WTC11 (cell line): Measurements from ENCODE around the gene NOM1. TPM values are rescaled to one million over a fixed set of nuclear protein-coding genes. Genes with fewer than 3 reads are reported as not detected.
A peak's percentile ranks its signal among the peaks of the same experiment; 100 is the strongest.

Experiments
- ATAC-seq: fragments of 200-7000 bp; cut with Tn5 transposase; 2 replicates; pipeline ENCODE4 v1.10.0; 2021; ENCODE audit warnings: mild to moderate bottlenecking, moderate library complexity
- CTCF ChIA-PET: fragments of 300-600 bp; sonication (Branson Sonifier 250); formaldehyde crosslinking; loops from one replicate; lab custom pipeline; 2021; ENCODE audit warnings: antibody characterized with exemption; lab: Charles Lee
- POLR2A ChIA-PET: fragments of 350-600 bp; sonication (Branson Sonifier 250); formaldehyde crosslinking; loops from one replicate; lab custom pipeline; 2021; ENCODE audit warnings: antibody characterized with exemption; lab: Charles Lee
- DNase-seq: peaks from one replicate; pipeline ENCODE4 v3.0.0; 2021; ENCODE audit warnings: low spot score
- H3K27ac Mint-ChIP-seq: 2 replicates; pipeline ENCODE4 v1.8.0; 2021; ENCODE audit warnings: mixed read lengths
- H3K27me3 Mint-ChIP-seq: 2 replicates; pipeline ENCODE4 v1.8.0; 2021; ENCODE audit warnings: low read depth, mild to moderate bottlenecking, moderate library complexity, mixed read lengths
- H3K36me3 Mint-ChIP-seq: 2 replicates; pipeline ENCODE4 v1.8.0; 2021; ENCODE audit warnings: mixed read lengths
- H3K4me1 Mint-ChIP-seq: 2 replicates; pipeline ENCODE4 v1.8.0; 2022; ENCODE audit warnings: mixed read lengths
- H3K4me3 Mint-ChIP-seq: 2 replicates; pipeline ENCODE4 v1.8.0; 2021; ENCODE audit warnings: mild to moderate bottlenecking, moderate library complexity, mixed read lengths
- H3K9me3 Mint-ChIP-seq: 2 replicates; pipeline ENCODE4 v1.8.0; 2021; ENCODE audit warnings: mixed read lengths
- ARID4B ChIP-seq: sonication (generic); formaldehyde crosslinking; IDR thresholded peaks from 2 replicates; pipeline ENCODE4 v1.8.0; 2023; ENCODE audit warnings: missing genetic modification reagents, mild to moderate bottlenecking, borderline replicate concordance
- CREB1 ChIP-seq: sonication (generic); formaldehyde crosslinking; IDR thresholded peaks from 2 replicates; pipeline ENCODE4 v1.8.0; 2023; ENCODE audit warnings: mild to moderate bottlenecking, missing genetic modification reagents
- CTCF ChIP-seq: fragments of 200-600 bp; IDR thresholded peaks from 2 replicates; pipeline ENCODE4 v1.8.0; 2022; ENCODE audit warnings: antibody characterized with exemption
- ELF4 ChIP-seq: sonication (generic); formaldehyde crosslinking; IDR thresholded peaks from 2 replicates; pipeline ENCODE4 v1.8.1; 2022; ENCODE audit warnings: low read depth, mild to moderate bottlenecking, moderate library complexity, missing genetic modification reagents
- EMX1 ChIP-seq: fragments of 250-450 bp; sonication (Bioruptor Pico); IDR thresholded peaks from 2 replicates; pipeline ENCODE4 v1.8.0; 2021; ENCODE audit warnings: mild to moderate bottlenecking
- FOXJ3 ChIP-seq: sonication (generic); formaldehyde crosslinking; IDR thresholded peaks from 2 replicates; pipeline ENCODE4 v1.9.0; 2021; ENCODE audit warnings: missing genetic modification reagents, mild to moderate bottlenecking, borderline replicate concordance
- KAT7 ChIP-seq: sonication (generic); formaldehyde crosslinking; IDR thresholded peaks from 2 replicates; pipeline ENCODE4 v1.8.1; 2023; ENCODE audit warnings: missing genetic modification reagents, mild to moderate bottlenecking, borderline replicate concordance
- NFE2L1 ChIP-seq: sonication (generic); formaldehyde crosslinking; IDR thresholded peaks from 2 replicates; pipeline ENCODE4 v1.8.1; 2023; ENCODE audit warnings: missing genetic modification reagents
- PREB ChIP-seq: sonication (generic); formaldehyde crosslinking; IDR thresholded peaks from 2 replicates; pipeline ENCODE4 v1.8.1; 2022; ENCODE audit warnings: mild to moderate bottlenecking, missing genetic modification reagents, moderate library complexity, borderline replicate concordance
- RELA ChIP-seq: sonication (generic); formaldehyde crosslinking; IDR thresholded peaks from 2 replicates; pipeline ENCODE4 v1.8.1; 2022; ENCODE audit warnings: missing genetic modification reagents, mild to moderate bottlenecking, borderline replicate concordance
- ZBTB43 ChIP-seq: sonication (generic); formaldehyde crosslinking; IDR thresholded peaks from 2 replicates; pipeline ENCODE4 v1.8.1; 2023; ENCODE audit warnings: mild to moderate bottlenecking, missing genetic modification reagents
- ZNF121 ChIP-seq: sonication (generic); formaldehyde crosslinking; IDR thresholded peaks from 2 replicates; pipeline ENCODE4 v1.8.0; 2023; ENCODE audit warnings: missing genetic modification reagents
- ZNF423 ChIP-seq: fragments of 250-450 bp; sonication (Bioruptor Pico); IDR thresholded peaks from 2 replicates; pipeline ENCODE4 v2.1.2; 2022; ENCODE audit warnings: mild to moderate bottlenecking, moderate library complexity
- ZSCAN18 ChIP-seq: fragments of 250-450 bp; sonication (Bioruptor Pico); IDR thresholded peaks from 2 replicates; pipeline ENCODE4 v2.1.2; 2022; ENCODE audit warnings: mild to moderate bottlenecking, moderate library complexity
- total RNA-seq: library from RNA; stranded (reverse); gene quantifications from 3 replicates; pipeline ENCODE4 v1.2.3, GENCODE V29; 2021
- TF ChIP-seq, protein P1 (sequence below): sonication (generic); formaldehyde crosslinking; IDR thresholded peaks from 2 replicates; pipeline ENCODE4 v1.8.0; 2023; ENCODE audit warnings: mild to moderate bottlenecking, missing genetic modification reagents

NOM1 gene
- total RNA-seq, 1 experiment from 2014 or later, result 38.5 TPM

- no peak for TF ChIP-seq ARID4B
- no peak for TF ChIP-seq ELF4 (CRISPR knock-in tag)
- no peak for TF ChIP-seq EMX1
- no peak for TF ChIP-seq NFE2L1 (CRISPR knock-in tag)
- TF ChIP-seq ZBTB43 (CRISPR knock-in tag), result no peak
- TF ChIP-seq ZSCAN18 (CRISPR knock-in tag), result no peak
- TF ChIP-seq, all 79 proteins: peak for 0
Observed at GRCh38 chr7:157004521-157005455, 55.3 kb downstream of the NOM1 start (continued).

GRCh38 chr7:157005456-157006204, 56.1 kb downstream of the NOM1 start:
- no peak for ATAC-seq
- peak; percentile 41 for DNase-seq
- H3K36me3 Mint-ChIP-seq, result no peaks in the 10 kb centered on the region
- no peaks in the 10 kb centered on the region for H3K9me3 Mint-ChIP-seq
- ChIA-PET POLR2A (interaction anchor here (1.3 kb wide), 2 partner anchors 11 to 13 kb away, joined by 3 to 4 read pairs; no protein-coding TSS in a partner anchor), CTCF (interaction anchor here (0.9 to 1.5 kb wide), 5 partner anchors 10 to 56 kb away, joined by 3 to 4 read pairs (median 3); partner anchors contain the start of gene NOM1)
- peaks cover 90% of the 10 kb centered on the region for H3K27me3 Mint-ChIP-seq
- H3K4me1 Mint-ChIP-seq, result peaks cover 40% of the 10 kb centered on the region
- H3K4me3 Mint-ChIP-seq, result peak overlapping the region; percentile 34; the same call in 1 of the 2 replicates
- no peak for TF ChIP-seq CTCF
- no peak for TF ChIP-seq FOXJ3 (CRISPR knock-in tag)
- no peak for TF ChIP-seq CREB1 (CRISPR knock-in tag)
- no peak for TF ChIP-seq ZNF423 (CRISPR knock-in tag)
- no peak for TF ChIP-seq PREB (CRISPR knock-in tag)
- TF ChIP-seq RELA (CRISPR knock-in tag), result no peak
- no peak for TF ChIP-seq ZNF121 (CRISPR knock-in tag)
- TF ChIP-seq ZBTB43 (CRISPR knock-in tag), result no peak
- no peak for TF ChIP-seq KAT7
- TF ChIP-seq, protein P1, sequence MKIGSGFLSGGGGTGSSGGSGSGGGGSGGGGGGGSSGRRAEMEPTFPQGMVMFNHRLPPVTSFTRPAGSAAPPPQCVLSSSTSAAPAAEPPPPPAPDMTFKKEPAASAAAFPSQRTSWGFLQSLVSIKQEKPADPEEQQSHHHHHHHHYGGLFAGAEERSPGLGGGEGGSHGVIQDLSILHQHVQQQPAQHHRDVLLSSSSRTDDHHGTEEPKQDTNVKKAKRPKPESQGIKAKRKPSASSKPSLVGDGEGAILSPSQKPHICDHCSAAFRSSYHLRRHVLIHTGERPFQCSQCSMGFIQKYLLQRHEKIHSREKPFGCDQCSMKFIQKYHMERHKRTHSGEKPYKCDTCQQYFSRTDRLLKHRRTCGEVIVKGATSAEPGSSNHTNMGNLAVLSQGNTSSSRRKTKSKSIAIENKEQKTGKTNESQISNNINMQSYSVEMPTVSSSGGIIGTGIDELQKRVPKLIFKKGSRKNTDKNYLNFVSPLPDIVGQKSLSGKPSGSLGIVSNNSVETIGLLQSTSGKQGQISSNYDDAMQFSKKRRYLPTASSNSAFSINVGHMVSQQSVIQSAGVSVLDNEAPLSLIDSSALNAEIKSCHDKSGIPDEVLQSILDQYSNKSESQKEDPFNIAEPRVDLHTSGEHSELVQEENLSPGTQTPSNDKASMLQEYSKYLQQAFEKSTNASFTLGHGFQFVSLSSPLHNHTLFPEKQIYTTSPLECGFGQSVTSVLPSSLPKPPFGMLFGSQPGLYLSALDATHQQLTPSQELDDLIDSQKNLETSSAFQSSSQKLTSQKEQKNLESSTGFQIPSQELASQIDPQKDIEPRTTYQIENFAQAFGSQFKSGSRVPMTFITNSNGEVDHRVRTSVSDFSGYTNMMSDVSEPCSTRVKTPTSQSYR, result no peak
- H3K27ac Mint-ChIP-seq, result no peak overlapping the region
